Ovary (tissue), 9 donors: ENCODE results near the gene MPHOSPH9. TPM values are rescaled to one million over a fixed set of nuclear protein-coding genes. Genes with fewer than 3 reads are reported as not detected.

Experiments used
- DNase-seq, 5 donors: peaks; one replicate each; pipeline ENCODE4 v3.0.0-alpha.2; 2019 to 2020
- H3K27ac ChIP-seq, 2 donors: fragments of 200-600 bp; one replicate each; pipeline versions ENCODE4 v1.5.1 to v1.8.0; 2019 to 2022
- H3K27me3 ChIP-seq: fragments of 200-600 bp; one replicate; pipeline ENCODE4 v1.8.0; 2022
- H3K36me3 ChIP-seq: fragments of 200-600 bp; sonication (generic); one replicate; pipeline ENCODE4 v1.5.1; 2019
- H3K4me1 ChIP-seq: one replicate; pipeline ENCODE4 v1.8.1; 2013; ENCODE audit warnings: mild to moderate bottlenecking, moderate library complexity; ENCODE audit not compliant: insufficient read depth
- H3K4me3 ChIP-seq: fragments of 200-600 bp; sonication (generic); one replicate; pipeline ENCODE4 v1.5.1; 2017
- H3K9me3 ChIP-seq, 2 donors: fragments of 200-600 bp in 1 of 2; sonication (generic) in 1 of 2; one replicate each; pipeline versions ENCODE4 v1.5.1 to v1.8.1; 2013 to 2019; ENCODE audit warnings: mild to moderate bottlenecking in 1 of 2, moderate library complexity in 1 of 2
- CTCF ChIP-seq, 3 donors: fragments of 450-650 bp in 2 of 3; fragments of 200-600 bp in 1 of 3; IDR thresholded peaks; one replicate each; pipeline versions ENCODE4 v1.5.1 to v1.8.0; 2016 to 2022; ENCODE audit warnings: antibody characterized with exemption in 3 of 3, mild to moderate bottlenecking in 1 of 3
- EP300 ChIP-seq: sonication (generic); formaldehyde crosslinking; IDR thresholded peaks from one replicate; pipeline ENCODE4 v1.6.1; 2017; ENCODE audit warnings: antibody characterized with exemption
- POLR2A ChIP-seq: fragments of 450-650 bp; IDR thresholded peaks from one replicate; pipeline ENCODE4 v1.6.1; 2017; ENCODE audit warnings: antibody characterized with exemption, mild to moderate bottlenecking, moderate library complexity
- WGBS, 3 donors: extraction: QIAGEN DNeasy Blood & Tissue Kit in 1 of 3; methylation state at CpG; one replicate each; pipeline versions ENCODE4 v1.1.5 to v1.1.7; 2013 to 2017; 5-methylcytosine and 5-hydroxymethylcytosine counted together
- intact Hi-C, 4 donors: fragments of 100-400 bp; cut with DNase I; formaldehyde crosslinking; loops; one replicate each; pipeline versions ENCODE4 v1.11.0 to v1.15.1; 2022 to 2023
- polyA plus RNA-seq, 2 donors: library from polyadenylated mRNA; stranded (reverse); fragments of 200-250 nt in 1 of 2; fragments of 350-450 nt in 1 of 2; fragmentation: Illumina TruSeq in 1 of 2; extraction: RNeasy Lipid Tissue Mini Kit (QIAGEN cat#74804) in 1 of 2; gene quantifications; one replicate each; pipeline ENCODE4 v1.2.3, GENCODE V29; 2013 to 2014
- total RNA-seq, 7 donors: library from RNA; depleted of rRNA in 2 of 7; stranded (reverse); fragments of >200 nt in 2 of 7; fragmentation: NEBNext Ultra II Directional in 3 of 7; extraction: Animal tissue kit (Norgen Biotek cat#: 25700) in 3 of 7; gene quantifications; one replicate each; pipeline versions ENCODE4 v1.1.0 to v1.2.4, GENCODE V29; 2016 to 2023
- donor health status: DM: no; HTN: no; CAD: no; lungs with moderate emphysema.
- donor health status: DM: no; HTN: no; CAD: no.
- donor health status: Bipolar disorder and iron deficiency.
- donor health status: DM: yes; HTN: yes; CAD: no.
- donor health status: DM: no; HTN: no; CAD: no.
- donor health status: DM: yes; HTN: yes; CAD: no.

Gene MPHOSPH9
- total and polyA plus RNA-seq, 9 donors = 4.2 to 28.4 (median 19.4) TPM

GRCh38 chr12:123245678-123246077 is 12.7 kb upstream of the MPHOSPH9 start:
- no peak overlapping the region for H3K4me3 ChIP-seq
- WGBS, 3 donors = 89 to 92% (median 91%) methylated on average over 3 of the region's 3 CpGs
- intact Hi-C loops = loop anchor here in 1 of 4 donors (10.0 kb wide), 1 partner anchor 381 kb away; no protein-coding TSS in a partner anchor
- H3K36me3 ChIP-seq = no peaks in the 10 kb centered on the region
- no peak for DNase-seq
- H3K9me3 ChIP-seq = no peaks in the 10 kb centered on the region
- H3K27ac ChIP-seq = no peak overlapping the region
- TF ChIP-seq EP300 = no peak
- no peak for TF ChIP-seq POLR2A
- TF ChIP-seq CTCF (IDR thresholded peaks at IDR 0.05) = no peak
- no peaks in the 10 kb centered on the region for H3K27me3 ChIP-seq
- H3K4me1 ChIP-seq = peaks cover under 1% of the 10 kb centered on the region

- no peak for DNase-seq
- Histone ChIP-seq H3K27ac (no peak overlapping the region), H3K27me3 (no peaks in the 10 kb centered on the region), H3K36me3 (no peaks in the 10 kb centered on the region), H3K4me3 (no peak overlapping the region), H3K4me1 (no peaks in the 10 kb centered on the region), H3K9me3 (no peaks in the 10 kb centered on the region)
- TF ChIP-seq CTCF (IDR thresholded peaks at IDR 0.05) = no peak
- TF ChIP-seq EP300 = no peak
- no peak for TF ChIP-seq POLR2A
- WGBS, 3 donors = 76 to 81% (median 79%) methylated on average over 7 of the region's 7 CpGs
- intact Hi-C loops = loop anchor here in 1 of 4 donors (10.0 kb wide), 1 partner anchor 379 kb away; no protein-coding TSS in a partner anchor
These were observed 10.8 kb upstream of the MPHOSPH9 start for GRCh38 chr12:123243671-123244262.

- Histone ChIP-seq H3K4me1 (no peaks in the 10 kb centered on the region), H3K4me3 (no peak overlapping the region), H3K9me3 (no peaks in the 10 kb centered on the region), H3K27ac (no peak overlapping the region), H3K27me3 (no peaks in the 10 kb centered on the region), H3K36me3 (no peaks in the 10 kb centered on the region)
- TF ChIP-seq POLR2A = no peak
- no peak for TF ChIP-seq CTCF (IDR thresholded peaks at IDR 0.05)
- no peak for TF ChIP-seq EP300
- DNase-seq = no peak
- WGBS, 3 donors = 43 to 49% (median 43%) methylated on average over 11 of the region's 11 CpGs
- intact Hi-C loops = loop anchor here in 1 of 4 donors (10.0 kb wide), 1 partner anchor 378 kb away; no protein-coding TSS in a partner anchor
These were observed 9.4 kb upstream of the MPHOSPH9 start for GRCh38 chr12:123242116-123242904.

GRCh38 chr12:123238961-123239360 is 6.0 kb upstream of the MPHOSPH9 start:
- Histone ChIP-seq H3K4me3 (no peak overlapping the region), H3K27me3 (no peaks in the 10 kb centered on the region), H3K4me1 (peaks cover 7% of the 10 kb centered on the region), H3K27ac (no peak overlapping the region), H3K9me3 (no peaks in the 10 kb centered on the region), H3K36me3 (no peaks in the 10 kb centered on the region)
- 76 to 80% (median 77%) methylated on average over 6 of the region's 6 CpGs for WGBS, 3 donors
- intact Hi-C loops = loop anchor here in 3 of 4 donors (5.0 to 10.0 kb wide), 4 partner anchors 194 to 377 kb away; partner anchors contain the start of gene ARL6IP4 (in 2 of the 3)
- DNase-seq = no peak
- TF ChIP-seq POLR2A = no peak
- no peak for TF ChIP-seq CTCF (IDR thresholded peaks at IDR 0.05)
- no peak for TF ChIP-seq EP300
